ENCODE results near the gene CEP170. TPM values are rescaled to one million over a fixed set of nuclear protein-coding genes. Genes with fewer than 3 reads are reported as not detected.

Gene CEP170
- total RNA-seq, 1 experiment from 2014 or later = 97.7 TPM

- no peak overlapping the region for H3K23ac ChIP-seq (ENCODE audit: insufficient read length, low read depth, low read length)
- H2BK5ac ChIP-seq (ENCODE audit: insufficient read length, low read length) = no peak overlapping the region
- no peak overlapping the region for H2BK12ac ChIP-seq (ENCODE audit: insufficient read length, low read depth, low read length)
- H3K18ac ChIP-seq (ENCODE audit: insufficient read length, low read depth, low read length) = no peak overlapping the region
- H3K4me1 ChIP-seq (ENCODE audit: insufficient read depth, low read length) = peaks cover 2% of the 10 kb centered on the region; the same call in 1 of the 2 replicates
- no peak overlapping the region for H2BK20ac ChIP-seq (ENCODE audit: low read depth, low read length, poor library complexity, severe bottlenecking)
- no peaks in the 10 kb centered on the region for H3K23me2 ChIP-seq (ENCODE audit: insufficient read length, low read depth, low read length, poor library complexity, severe bottlenecking)
- H3K9ac ChIP-seq (ENCODE audit: extremely low read depth, insufficient read length, low read length) = no peak overlapping the region
- H4K8ac ChIP-seq (replicated peaks; ENCODE audit: insufficient read length, low read depth, low read length) = no peak overlapping the region
- H4K5ac ChIP-seq (ENCODE audit: insufficient read length, low read depth, low read length) = no peak overlapping the region
- no peaks in the 10 kb centered on the region for H3K79me1 ChIP-seq (ENCODE audit: insufficient read depth, low read depth, low read length, poor library complexity, severe bottlenecking)
- H3K4me2 ChIP-seq (ENCODE audit: insufficient read depth, insufficient read length, low read length) = no peak overlapping the region
- no peaks in the 10 kb centered on the region for H3K27me3 ChIP-seq (ENCODE audit: insufficient read depth, low read length)
- H3K9me3 ChIP-seq (ENCODE audit: control insufficient read depth, low read depth, low read length) = no peaks in the 10 kb centered on the region
- Mint-ChIP-seq H3K4me1 (peaks cover 11% of the 10 kb centered on the region in 2 experiments), H3K27me3 (ENCODE audit: low read depth) (no peaks in the 10 kb centered on the region), H3K9me3 (no peaks in the 10 kb centered on the region; a peak in 1 of 5 replicates), H3K27ac (no peak overlapping the region), H3K4me3 (no peak overlapping the region), H3K36me3 (ENCODE audit: insufficient read depth in 1 of 3, low read depth in 3 of 3) (no peaks in the 10 kb centered on the region; a peak in 1 of 7 replicates)
- H2BK15ac ChIP-seq (ENCODE audit: low read depth, low read length) = no peak overlapping the region
- no peak overlapping the region for H3K27ac ChIP-seq (ENCODE audit: insufficient read length, low read depth, low read length)
- no peaks in the 10 kb centered on the region for H4K20me1 ChIP-seq (ENCODE audit: control insufficient read depth, insufficient read depth, insufficient read length)
- H2BK120ac ChIP-seq (ENCODE audit: low read depth, low read length, poor library complexity, severe bottlenecking) = no peak overlapping the region
- no peaks in the 10 kb centered on the region for H3K79me2 ChIP-seq (ENCODE audit: insufficient read depth, low read length)
- no peak overlapping the region for H3K4ac ChIP-seq (ENCODE audit: low read depth, low read length)
- no peak overlapping the region for H3K14ac ChIP-seq (ENCODE audit: insufficient read depth, low read length)
- H3T11ph ChIP-seq (ENCODE audit: low read length) = no peak overlapping the region
- no peak overlapping the region for H2AK5ac ChIP-seq (ENCODE audit: insufficient read length, low read length)
- no peak overlapping the region for H2AFZ ChIP-seq (ENCODE audit: low read length)
- no peak for TF ChIP-seq CTCF (conservative IDR thresholded peaks at IDR 0.05)
- no CpG with 5 or more reads among the region's 2 CpGs for WGBS (ENCODE audit: extremely low coverage, insufficient read length, low lambda C conversion rate)
- H3K56ac ChIP-seq (ENCODE audit: insufficient read length, low read depth, low read length) = no peak overlapping the region
- DNase-seq = no peak
- no peak overlapping the region for H4K91ac ChIP-seq (ENCODE audit: insufficient read length, low read depth, low read length)
Observed at GRCh38 chr1:243264717-243265116, 9.6 kb upstream of the CEP170 start.
